Sigmoid colon (tissue), 7 donors: ENCODE results near the gene BPI. TPM values are rescaled to one million over a fixed set of nuclear protein-coding genes. Genes with fewer than 3 reads are reported as not detected.
"Not testable (repeated sequence)": the region's sequence is repeated elsewhere in the genome, so short reads cannot be mapped to it uniquely, and the experiment has no call there.

ENCODE experiments used
- DNase-seq: peaks from one replicate; pipeline ENCODE4 v3.0.0-alpha.2; 2019
- H3K27ac ChIP-seq, 4 donors: fragments of 200-600 bp; sonication (generic); one replicate each; pipeline ENCODE4 v1.5.1; 2016 to 2019; ENCODE audit warnings: mild to moderate bottlenecking in 1 of 4
- H3K27me3 ChIP-seq, 3 donors: fragments of 200-600 bp; sonication (generic); one replicate each; pipeline ENCODE4 v1.5.1; 2019; ENCODE audit warnings: mild to moderate bottlenecking in 1 of 3
- H3K36me3 ChIP-seq, 4 donors: fragments of 200-600 bp; sonication (generic); one replicate each; pipeline ENCODE4 v1.5.1; 2016 to 2019
- H3K4me1 ChIP-seq, 4 donors: fragments of 200-600 bp; sonication (generic); one replicate each; pipeline ENCODE4 v1.5.1; 2017 to 2019
- H3K4me3 ChIP-seq, 4 donors: fragments of 200-600 bp; sonication (generic); one replicate each; pipeline ENCODE4 v1.5.1; 2017 to 2019; ENCODE audit warnings: mild to moderate bottlenecking in 2 of 4, moderate library complexity in 1 of 4
- H3K9me3 ChIP-seq, 4 donors: fragments of 200-600 bp in 3 of 4; sonication (generic) in 3 of 4; one replicate each; pipeline versions ENCODE4 v1.5.1 to v1.6.1; 2013 to 2019
- EP300 ChIP-seq, 4 donors: sonication (generic); formaldehyde crosslinking; IDR thresholded peaks; one replicate each; pipeline ENCODE4 v1.6.1; 2017; ENCODE audit warnings: antibody characterized with exemption in 4 of 4
- POLR2A ChIP-seq, 2 donors: fragments of 450-650 bp; IDR thresholded peaks; one replicate each; pipeline ENCODE4 v1.6.1; 2016; ENCODE audit warnings: antibody characterized with exemption in 2 of 2, mild to moderate bottlenecking in 2 of 2, moderate library complexity in 2 of 2
- POLR2AphosphoS5 ChIP-seq, 4 donors: sonication (generic); formaldehyde crosslinking; IDR thresholded peaks; one replicate each; pipeline ENCODE4 v1.6.1; 2017; ENCODE audit warnings: antibody characterized with exemption in 4 of 4
- WGBS, 2 donors: extraction: QIAGEN DNeasy Blood & Tissue Kit; methylation state at CpG; one replicate each; pipeline ENCODE4 v1.1.7; 2013; 5-methylcytosine and 5-hydroxymethylcytosine counted together
- intact Hi-C: fragments of 100-400 bp; cut with DNase I; formaldehyde crosslinking; loops from one replicate; pipeline ENCODE4 v1.15.1; 2023
- polyA plus RNA-seq, 3 donors: library from polyadenylated mRNA; stranded (reverse); fragments of 200-250 nt; gene quantifications; one replicate each; pipeline ENCODE4 v1.2.3, GENCODE V29; 2013
- total RNA-seq, 4 donors: library from RNA; depleted of rRNA; stranded (reverse); fragments of >200 nt; gene quantifications; one replicate each; pipeline ENCODE4 v1.1.0, GENCODE V29; 2016
- TF ChIP-seq, protein P1 (sequence below), 4 experiments: fragments of 450-650 bp in 3 of 4; fragments of 200-600 bp in 1 of 4; IDR thresholded peaks; one replicate each; pipeline ENCODE4 v1.5.1; 2016 to 2019; ENCODE audit warnings: antibody characterized with exemption in 4 of 4, mild to moderate bottlenecking in 3 of 4, moderate library complexity in 2 of 4
- donor health status: healthy with polysubstance abuse.
- donor health status: Bipolar disorder and iron deficiency.
- donor health status: healthy.

Gene BPI
- total and polyA plus RNA-seq, 7 donors: 0.09 to 0.99 TPM; not detected in 5

DNA sequence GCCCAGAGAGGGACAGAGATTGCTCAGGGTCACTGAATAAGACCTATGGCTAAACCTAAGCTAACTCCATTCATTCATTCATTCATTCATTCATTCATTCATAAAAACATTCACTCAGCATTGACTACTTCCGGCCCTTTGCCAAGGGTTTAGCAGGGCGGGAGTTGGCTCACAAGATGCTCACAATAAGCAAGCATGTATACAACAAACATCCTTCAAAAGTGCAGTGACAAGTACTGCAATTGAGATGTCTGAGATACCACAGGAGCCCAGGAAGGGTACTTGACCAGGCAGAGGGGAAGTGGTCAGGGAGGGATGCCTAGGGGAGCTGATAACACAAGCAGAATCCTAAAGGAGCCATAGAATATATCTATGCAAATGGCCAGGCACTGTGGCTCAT is 25.2 kb upstream of the BPI start:
- DNase-seq: peak; percentile 8
- H3K27ac ChIP-seq: no peak overlapping the region
- H3K27me3 ChIP-seq: peaks cover 0 to 3% (median 0%) of the 10 kb centered on the region in 3 donors
- no peak overlapping the region for H3K4me3 ChIP-seq
- H3K9me3 ChIP-seq: peaks cover 0 to 2% (median 0%) of the 10 kb centered on the region in 4 donors
- no peaks in the 10 kb centered on the region for H3K4me1 ChIP-seq
- no peaks in the 10 kb centered on the region for H3K36me3 ChIP-seq
- 82 to 86% methylated on average over 2 of the region's 2 CpGs for WGBS, 2 donors
- TF ChIP-seq EP300 (IDR thresholded peaks at IDR 0.05): no peak
- TF ChIP-seq, protein P1, sequence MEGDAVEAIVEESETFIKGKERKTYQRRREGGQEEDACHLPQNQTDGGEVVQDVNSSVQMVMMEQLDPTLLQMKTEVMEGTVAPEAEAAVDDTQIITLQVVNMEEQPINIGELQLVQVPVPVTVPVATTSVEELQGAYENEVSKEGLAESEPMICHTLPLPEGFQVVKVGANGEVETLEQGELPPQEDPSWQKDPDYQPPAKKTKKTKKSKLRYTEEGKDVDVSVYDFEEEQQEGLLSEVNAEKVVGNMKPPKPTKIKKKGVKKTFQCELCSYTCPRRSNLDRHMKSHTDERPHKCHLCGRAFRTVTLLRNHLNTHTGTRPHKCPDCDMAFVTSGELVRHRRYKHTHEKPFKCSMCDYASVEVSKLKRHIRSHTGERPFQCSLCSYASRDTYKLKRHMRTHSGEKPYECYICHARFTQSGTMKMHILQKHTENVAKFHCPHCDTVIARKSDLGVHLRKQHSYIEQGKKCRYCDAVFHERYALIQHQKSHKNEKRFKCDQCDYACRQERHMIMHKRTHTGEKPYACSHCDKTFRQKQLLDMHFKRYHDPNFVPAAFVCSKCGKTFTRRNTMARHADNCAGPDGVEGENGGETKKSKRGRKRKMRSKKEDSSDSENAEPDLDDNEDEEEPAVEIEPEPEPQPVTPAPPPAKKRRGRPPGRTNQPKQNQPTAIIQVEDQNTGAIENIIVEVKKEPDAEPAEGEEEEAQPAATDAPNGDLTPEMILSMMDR (IDR thresholded peaks at IDR 0.05): no peak
- TF ChIP-seq POLR2A (IDR thresholded peaks at IDR 0.05): no peak
- TF ChIP-seq POLR2AphosphoS5 (IDR thresholded peaks at IDR 0.05): no peak
- intact Hi-C loops: no loop called here

DNA sequence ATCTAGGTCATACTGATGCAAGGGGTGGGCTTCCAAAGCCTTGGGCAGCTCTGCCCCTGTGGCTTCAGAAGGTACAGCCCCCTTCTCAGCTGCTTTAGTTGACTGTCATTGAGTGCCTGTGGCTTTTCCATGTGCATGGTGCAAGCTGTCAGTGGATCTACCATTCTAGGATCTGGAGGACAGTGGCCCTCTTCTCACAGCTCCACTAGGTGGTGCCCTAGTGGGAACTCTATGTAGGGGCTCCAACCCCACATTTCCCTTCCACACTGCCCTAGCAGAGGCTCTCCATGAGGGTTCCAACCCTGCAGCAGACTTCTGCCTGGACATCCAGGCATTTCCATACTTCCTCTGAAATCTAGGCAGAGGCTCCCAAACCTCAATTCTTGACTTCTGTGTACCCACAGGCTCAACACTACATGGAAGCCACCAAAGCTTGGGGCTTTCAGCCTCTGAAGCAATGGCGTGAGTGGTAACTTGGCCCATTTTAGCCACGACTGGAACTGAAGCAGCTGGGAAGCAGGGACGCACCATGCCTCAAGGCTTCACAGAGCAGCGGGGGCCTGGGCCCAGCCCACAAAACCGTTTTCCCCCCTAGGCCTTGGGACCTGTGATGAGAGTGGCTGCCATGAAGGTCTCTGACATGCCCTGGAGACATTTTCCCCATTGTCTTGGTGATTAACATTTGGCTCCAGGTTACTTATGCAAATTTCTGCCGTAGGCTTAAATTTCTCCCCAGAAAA is 22.6 kb upstream of the BPI start:
- H3K27me3 ChIP-seq, intact Hi-C loops, H3K9me3 ChIP-seq, H3K4me3 ChIP-seq, H3K4me1 ChIP-seq, H3K27ac ChIP-seq, H3K36me3 ChIP-seq: not testable (repeated sequence)
- DNase-seq: peak; percentile 11
- WGBS, 2 donors: 82 to 87% methylated on average over 6 of the region's 6 CpGs

DNA sequence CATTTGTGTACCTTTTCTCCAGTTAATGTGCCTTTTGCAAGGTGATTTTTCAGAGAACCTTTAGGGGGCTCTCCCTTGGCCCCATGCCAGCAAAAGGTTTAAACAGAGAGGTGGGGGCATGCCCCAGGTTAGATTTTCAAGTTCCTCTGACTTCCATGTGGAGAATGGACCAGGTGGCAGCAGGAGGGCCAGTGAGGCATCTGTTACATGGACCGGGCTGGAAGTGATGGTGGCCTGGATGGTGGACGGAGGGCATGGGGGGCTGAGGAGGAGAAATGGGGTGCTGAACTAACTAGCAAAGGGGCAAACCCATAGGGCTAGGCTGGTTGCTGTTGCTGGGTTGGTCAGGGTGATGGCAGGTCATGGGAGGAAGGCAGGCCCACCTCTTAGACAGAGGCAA is 20.7 kb upstream of the BPI start:
- no peak overlapping the region for H3K4me3 ChIP-seq
- H3K4me1 ChIP-seq: no peaks in the 10 kb centered on the region
- H3K9me3 ChIP-seq: no peaks in the 10 kb centered on the region
- H3K27me3 ChIP-seq: no peaks in the 10 kb centered on the region
- no peak overlapping the region for H3K27ac ChIP-seq
- TF ChIP-seq, protein P1 (IDR thresholded peaks at IDR 0.05): no peak
- TF ChIP-seq EP300 (IDR thresholded peaks at IDR 0.05): no peak
- WGBS, 2 donors: 94 to 96% methylated on average over 2 of the region's 2 CpGs
- H3K36me3 ChIP-seq: no peaks in the 10 kb centered on the region
- DNase-seq: peak; percentile 39
- intact Hi-C loops: no loop called here

DNA sequence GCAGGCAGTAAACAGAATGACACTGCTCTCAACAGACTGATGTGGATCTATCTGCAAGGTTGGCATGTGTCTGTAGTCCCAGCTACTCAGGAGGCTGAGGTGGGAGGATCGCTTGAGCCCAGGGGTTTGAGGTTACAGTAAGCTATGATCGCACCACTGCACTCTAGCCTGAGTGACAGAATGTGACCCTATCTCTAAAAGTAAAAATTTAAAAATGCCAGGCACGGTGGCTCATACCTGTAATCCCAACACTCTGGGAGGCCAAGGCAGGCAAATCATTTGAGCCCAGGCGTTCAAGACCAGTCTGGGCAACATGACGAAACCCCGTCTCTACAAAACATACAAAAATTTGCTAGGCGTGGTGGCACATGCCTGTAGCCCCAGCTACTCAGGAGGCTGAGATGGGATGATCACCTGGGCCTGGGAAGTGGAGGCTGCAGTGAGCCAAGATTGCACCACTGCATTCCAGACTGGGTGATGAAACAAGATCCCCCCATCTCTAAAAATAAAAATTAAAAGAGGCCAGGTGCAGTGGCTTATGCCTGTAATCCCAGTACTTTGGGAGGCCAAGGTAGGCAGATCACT is 19.8 kb upstream of the BPI start:
- H3K4me3 ChIP-seq, H3K36me3 ChIP-seq, H3K9me3 ChIP-seq, intact Hi-C loops, H3K4me1 ChIP-seq, H3K27me3 ChIP-seq, H3K27ac ChIP-seq, DNase-seq: not testable (repeated sequence)
- 91 to 93% methylated on average over 7 of the region's 7 CpGs for WGBS, 2 donors

DNA sequence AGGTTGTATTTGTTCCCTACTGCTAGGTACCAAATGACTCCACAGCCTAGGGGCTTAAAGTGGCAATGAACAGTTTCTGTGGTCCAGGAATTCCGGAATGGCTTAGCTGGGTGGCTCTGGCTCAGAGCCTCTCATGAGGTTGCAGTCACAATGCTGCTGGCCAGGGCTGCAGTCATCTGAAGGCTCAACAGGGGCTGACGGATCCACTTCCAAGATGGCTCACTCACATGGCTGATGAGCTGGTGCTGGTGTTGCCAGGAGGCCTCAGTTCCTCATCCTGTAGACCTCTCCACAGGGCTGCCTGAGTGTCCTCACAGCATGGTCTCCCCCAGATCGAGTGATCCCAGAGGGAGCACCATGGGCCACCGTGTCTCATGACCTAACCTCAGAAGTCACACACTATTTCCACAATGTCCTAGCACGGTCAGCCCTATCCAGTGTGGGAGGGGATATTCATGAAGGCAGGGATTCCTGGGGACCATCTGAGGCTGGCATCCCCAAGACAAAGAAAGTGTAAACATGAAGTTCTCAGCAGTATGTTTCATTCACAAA is 19.0 kb upstream of the BPI start:
- intact Hi-C loops: no loop called here
- no peak for DNase-seq
- Histone ChIP-seq H3K4me3 (no peak overlapping the region), H3K27me3 (no peaks in the 10 kb centered on the region), H3K4me1 (no peaks in the 10 kb centered on the region), H3K27ac (no peak overlapping the region), H3K36me3 (no peaks in the 10 kb centered on the region), H3K9me3 (no peaks in the 10 kb centered on the region)
- whole genome bisulfite sequencing, 2 donors: 89 to 93% methylated on average over 5 of the region's 5 CpGs
- TF ChIP-seq POLR2AphosphoS5 (IDR thresholded peaks at IDR 0.05): no peak
- TF ChIP-seq, protein P1 (IDR thresholded peaks at IDR 0.05): no peak
- TF ChIP-seq POLR2A (IDR thresholded peaks at IDR 0.05): no peak
- TF ChIP-seq EP300 (IDR thresholded peaks at IDR 0.05): no peak
